Measurements from ENCODE around the gene UGT2B11.
"Not testable (repeated sequence)": the region's sequence is repeated elsewhere in the genome, so short reads cannot be mapped to it uniquely, and the experiment has no call there.

Gene UGT2B11

GRCh38 chr4:69167300-69167699, 47.2 kb downstream of the UGT2B11 start:
- DNase-seq, result peak; percentile 53

DNA sequence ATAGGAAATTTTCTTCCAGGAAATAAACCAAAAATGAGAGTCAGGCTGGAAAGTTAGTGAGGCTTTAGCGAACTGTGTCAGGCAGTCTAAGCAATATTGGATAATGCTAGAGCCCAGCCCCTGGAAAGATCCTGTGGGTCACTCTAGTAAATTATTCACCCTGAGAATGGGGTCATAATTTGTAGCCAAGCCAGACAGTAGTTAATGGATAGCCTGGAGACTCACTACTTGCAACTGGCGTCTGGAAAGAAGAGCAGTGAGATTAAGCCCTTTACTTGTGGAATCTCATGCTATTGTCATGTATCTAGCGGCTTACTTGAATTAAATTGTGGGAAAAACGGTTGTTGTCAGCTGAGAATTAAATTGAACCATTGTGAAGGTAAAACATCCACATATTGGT, 48.2 kb downstream of the UGT2B11 start:
- not testable (repeated sequence) for DNase-seq

- not testable (repeated sequence) for DNase-seq
Observed at GRCh38 chr4:69165707-69166106, 48.8 kb downstream of the UGT2B11 start.

DNA sequence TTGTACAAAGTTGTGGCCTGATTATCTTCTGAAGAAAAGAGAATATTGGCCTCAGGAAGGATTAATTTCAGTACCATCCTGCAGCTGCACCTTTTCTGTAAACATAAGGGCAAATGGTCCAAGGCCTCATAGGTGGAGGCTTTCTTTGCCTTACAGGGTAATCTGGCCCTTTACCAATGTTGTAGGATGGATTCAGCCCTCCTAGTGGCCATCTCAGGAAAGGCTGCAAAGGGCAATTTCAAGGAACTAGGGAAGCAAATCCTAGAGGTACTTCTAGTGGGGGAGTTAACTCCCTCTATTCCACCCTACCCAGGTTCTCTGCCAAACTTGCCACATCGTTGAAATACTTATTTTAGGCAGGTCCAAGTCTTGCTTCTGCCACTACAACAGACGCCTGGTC, 57.6 kb downstream of the UGT2B11 start:
- DNase-seq, result peak; percentile 51

DNA sequence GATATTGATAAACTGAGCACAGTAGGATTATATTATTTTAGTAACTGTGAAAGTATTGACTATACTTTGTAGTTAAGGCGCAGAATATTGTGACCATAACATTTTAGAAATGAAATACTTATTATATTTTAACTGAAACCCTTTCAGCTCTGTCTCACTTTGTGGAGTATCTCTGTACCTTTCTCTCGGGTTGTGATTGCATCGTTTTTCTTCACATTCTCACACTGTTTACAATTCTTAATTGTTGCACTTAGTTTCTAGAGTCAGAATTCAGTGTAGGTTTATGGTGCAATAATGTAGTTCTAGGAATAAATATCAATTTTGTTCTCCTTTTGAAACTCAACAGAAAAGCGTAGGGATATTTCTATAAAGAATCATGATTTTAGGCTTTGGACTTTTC, 60.5 kb downstream of the UGT2B11 start:
- DNase-seq, result no peak
